AG08396 (cell line): ENCODE results near the gene EHD4.

Experiments used
- DNase-seq: peaks from one replicate; pipeline ENCODE4 v3.0.0; 2012; ENCODE audit warnings: low spot score, mixed read lengths

Gene EHD4

DNA sequence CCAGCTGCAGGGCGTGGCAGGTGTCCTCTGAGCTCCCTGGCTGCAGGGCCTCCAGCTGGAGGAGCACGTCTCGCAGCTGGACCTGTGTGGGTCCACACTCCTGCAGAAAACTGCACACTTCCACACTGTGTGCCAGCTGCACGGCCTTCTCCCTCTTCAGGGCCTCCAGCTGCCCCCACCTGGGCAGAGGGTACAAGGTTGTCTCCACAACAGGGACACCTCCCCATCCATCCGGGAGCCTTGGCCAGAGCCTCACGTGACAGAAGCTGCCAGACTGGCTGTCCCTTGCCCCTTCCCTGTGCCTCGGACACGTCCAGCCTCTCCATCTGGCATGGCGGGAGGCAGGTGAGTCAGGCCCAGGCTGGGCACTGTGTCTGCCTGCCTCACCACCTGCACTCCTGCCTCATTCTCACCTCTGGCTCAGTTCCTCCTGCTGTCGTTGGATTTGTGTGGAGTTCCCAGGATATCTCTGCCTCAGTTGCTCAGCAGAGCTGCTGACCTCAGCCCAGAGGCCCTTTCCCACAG is 93.0 kb downstream of the EHD4 start:
- DNase-seq = no peak

DNA sequence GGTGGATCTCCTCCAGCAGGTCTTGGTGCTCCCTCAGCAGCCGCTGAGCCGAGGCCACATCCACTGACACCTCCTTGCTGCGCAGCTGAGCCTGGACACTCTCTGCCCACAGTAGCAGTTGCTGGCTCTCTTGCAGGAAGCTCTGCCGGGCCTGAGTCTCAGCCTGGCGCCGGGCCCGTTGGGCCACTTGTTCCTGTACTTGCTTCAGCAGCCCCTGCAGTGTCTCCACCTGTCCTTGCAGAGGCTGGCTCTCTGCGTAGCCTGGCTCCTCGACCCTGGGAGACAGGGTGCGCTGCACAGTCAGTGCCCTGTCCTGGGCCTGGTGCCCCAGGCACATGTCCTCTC is 94.0 kb downstream of the EHD4 start:
- no peak for DNase-seq

DNA sequence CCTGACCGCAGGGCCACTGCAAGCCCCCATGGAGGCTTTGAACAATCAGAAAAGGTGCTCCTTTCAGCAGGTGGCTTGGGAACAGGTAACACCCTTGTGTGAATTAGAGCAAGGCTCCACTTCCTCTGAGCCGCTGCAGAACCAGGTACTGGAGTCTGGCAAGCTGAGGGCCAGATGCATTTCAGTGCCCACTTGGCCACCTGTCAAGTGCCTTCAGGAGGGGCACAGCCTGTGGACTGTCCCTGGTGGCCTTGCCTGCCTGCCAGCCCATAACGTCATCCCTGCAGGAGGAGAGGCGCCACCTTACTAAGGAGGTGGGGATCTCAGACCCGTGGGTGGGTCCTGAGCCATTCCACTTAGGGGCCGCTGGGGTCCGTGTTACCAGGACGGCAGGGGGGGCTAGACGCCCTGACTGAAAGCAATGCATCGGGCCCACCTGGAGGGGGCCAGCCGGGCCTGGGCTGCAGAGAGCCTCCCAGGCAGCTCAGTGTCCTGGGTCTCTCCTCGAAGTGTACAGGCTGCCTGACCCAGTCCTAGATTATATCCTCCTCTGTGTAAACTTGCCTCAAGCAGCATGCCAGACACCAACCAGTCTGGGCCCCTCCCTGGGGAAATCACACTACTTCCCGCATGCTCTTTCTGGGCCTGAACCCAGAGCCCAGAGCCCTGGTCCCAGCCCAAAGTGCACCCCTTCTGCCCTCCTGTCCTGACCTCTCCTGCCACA is 94.6 kb downstream of the EHD4 start:
- DNase-seq = no peak

DNA sequence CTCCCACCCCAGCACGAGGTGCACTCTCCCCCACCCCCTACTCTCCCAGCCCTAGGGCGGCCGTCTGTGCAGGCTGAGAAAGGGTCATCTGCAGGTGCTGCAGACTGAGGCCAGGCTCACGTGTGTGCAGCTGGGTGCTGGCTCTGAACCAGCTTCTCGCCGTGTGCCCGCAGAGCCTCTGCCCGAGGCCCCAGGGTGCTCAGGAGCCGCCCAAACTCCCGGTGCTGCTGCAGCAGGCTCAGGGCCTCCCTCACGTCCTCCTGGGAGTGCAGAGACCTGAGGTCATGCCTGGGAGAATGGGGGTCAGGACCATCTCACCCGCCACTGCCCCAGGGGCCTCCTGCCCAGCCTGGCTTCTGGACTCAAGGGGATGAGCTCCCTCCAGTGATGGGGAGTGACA is 95.7 kb downstream of the EHD4 start:
- no peak for DNase-seq

DNA sequence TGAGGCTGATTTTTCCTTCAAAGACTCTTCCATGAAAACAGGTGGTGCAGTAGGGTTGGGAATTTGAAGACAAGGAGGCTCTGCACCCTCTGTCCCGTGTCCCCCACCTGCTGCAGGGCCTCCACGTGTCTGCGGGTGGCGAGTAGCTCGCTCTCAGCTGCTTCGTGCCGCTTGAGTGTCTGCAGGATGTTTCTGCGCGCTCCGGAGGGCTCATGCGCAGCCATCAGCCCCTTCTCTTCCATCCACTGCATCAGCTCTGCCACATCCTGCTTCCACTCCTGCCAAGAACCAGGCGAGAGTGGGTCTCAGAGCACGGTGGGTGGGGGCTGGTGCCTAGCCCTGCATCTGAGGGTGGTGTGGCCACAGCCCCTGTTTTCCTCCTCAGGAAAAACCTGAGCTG is 96.3 kb downstream of the EHD4 start:
- no peak for DNase-seq

DNA sequence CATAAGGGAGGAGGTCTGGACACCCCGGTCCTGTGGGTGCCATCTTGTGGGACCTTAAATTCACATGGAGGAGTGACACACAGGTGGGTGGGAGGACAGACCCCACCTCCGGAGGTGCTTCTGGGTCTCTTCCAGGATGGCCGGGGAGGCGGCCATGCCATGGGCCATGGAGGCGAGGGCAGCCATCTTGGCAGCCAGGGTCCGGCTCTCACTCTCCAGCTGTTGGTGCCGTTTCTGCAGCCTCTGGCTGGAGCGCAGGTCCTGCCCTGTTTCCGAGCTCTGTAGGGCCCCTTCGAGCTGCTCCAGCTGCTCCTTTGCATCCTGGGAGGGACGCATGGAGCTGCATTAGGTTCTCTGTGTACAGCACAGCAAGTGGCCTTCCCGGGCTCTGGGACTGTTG is 97.6 kb downstream of the EHD4 start:
- DNase-seq = no peak

DNA sequence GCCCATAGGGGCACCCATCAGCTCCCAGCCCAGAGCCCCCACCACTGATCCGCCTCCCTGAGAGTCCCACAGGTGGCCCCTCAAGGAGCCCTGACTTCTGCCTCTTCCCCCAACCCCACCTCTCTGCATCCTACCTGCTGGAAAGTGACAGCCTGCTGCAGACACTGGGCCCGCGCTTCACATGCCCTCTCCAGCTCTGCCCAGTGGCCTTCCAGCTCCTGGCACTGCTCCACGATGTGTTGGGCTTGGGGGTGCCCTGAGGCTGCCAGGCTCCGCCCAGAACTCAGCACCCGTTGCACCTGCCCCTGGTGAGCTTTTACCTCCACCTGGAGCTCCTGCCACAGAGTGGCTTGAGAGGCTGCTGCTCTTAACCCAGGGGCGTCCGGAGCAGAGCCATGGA is 98.6 kb downstream of the EHD4 start:
- no peak for DNase-seq

DNA sequence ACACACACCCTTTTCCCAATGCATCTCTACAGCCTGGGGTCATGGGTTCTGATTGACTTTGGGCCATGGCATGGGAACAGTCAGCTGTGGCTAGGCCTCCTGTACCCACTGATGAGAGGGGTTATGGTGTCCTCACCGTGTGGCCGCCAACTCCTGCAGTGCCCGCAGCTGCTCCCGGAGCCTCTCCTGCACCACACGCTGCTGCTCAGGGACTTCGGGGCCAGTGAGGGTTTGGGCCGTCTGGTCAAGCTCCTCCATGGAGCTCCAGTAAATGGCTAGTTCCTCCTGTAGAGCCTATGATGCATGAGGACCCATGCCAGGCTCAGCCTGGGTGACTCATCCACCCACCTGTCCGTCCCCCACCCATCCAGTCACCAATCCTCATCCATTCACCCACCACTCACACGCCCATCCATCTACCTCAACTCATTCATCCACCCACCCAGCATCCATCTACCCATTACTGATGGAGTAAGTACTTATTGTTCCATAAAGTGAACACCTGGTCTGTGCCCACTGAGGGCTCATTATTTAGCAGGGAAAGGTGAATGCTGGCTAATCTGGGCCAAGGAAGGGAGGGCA is 100.1 kb downstream of the EHD4 start:
- DNase-seq = no peak

DNA sequence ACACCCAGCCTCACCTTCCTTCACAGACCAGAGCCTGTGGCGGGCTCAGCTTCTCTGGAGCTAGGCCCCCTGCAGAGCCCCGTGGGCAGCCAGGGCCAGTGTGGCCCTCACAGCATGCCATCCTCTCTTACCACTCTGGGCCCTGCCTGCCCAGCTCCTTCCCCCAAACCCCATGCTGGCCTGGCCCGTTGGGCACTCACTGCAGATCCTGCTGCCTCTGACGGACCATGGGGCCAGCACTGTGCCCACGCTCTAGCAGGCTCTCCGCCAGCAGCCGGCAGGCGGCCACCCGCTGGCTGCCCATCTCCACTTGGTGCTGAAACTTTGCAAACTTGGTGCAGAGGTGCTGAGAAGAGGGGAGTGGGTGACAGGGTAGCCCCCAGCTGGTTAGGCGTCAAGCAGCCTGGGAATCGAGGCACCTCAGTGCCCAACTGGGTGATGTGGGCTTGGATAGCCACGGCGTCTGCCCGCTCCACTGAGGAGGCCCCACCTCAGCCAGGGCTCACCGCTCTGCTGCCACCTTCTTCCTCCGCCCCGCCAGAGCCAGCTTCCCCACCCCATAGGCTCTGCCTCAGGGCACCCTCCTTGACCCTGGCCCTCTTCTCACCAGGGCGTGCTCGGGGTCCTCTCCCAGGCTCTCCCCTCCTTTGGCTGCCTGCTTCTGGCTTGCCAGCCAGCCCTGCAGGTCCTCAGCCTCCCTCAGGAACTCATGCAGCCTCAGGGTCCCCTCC is 101.0 kb downstream of the EHD4 start:
- no peak for DNase-seq

DNA sequence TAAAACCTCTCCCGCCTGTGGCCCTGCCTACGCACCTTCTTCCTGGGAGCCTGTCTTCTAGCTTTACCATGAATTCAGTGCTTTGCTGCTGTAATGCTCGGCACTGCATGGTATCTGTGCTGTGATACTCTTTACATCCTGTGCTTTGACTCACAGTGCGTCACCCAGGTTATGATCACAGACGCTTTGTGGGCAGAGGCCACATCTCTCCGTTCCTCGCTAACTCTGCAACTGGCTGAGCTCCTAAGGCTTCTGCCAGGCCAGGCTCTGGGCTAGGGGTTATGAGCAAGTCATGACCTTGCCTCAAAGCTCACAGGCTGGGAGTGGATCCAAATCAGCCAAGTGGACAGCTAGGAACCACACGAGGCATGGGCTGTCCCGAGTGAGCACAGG is 101.7 kb downstream of the EHD4 start:
- DNase-seq = peak; percentile 70

DNA sequence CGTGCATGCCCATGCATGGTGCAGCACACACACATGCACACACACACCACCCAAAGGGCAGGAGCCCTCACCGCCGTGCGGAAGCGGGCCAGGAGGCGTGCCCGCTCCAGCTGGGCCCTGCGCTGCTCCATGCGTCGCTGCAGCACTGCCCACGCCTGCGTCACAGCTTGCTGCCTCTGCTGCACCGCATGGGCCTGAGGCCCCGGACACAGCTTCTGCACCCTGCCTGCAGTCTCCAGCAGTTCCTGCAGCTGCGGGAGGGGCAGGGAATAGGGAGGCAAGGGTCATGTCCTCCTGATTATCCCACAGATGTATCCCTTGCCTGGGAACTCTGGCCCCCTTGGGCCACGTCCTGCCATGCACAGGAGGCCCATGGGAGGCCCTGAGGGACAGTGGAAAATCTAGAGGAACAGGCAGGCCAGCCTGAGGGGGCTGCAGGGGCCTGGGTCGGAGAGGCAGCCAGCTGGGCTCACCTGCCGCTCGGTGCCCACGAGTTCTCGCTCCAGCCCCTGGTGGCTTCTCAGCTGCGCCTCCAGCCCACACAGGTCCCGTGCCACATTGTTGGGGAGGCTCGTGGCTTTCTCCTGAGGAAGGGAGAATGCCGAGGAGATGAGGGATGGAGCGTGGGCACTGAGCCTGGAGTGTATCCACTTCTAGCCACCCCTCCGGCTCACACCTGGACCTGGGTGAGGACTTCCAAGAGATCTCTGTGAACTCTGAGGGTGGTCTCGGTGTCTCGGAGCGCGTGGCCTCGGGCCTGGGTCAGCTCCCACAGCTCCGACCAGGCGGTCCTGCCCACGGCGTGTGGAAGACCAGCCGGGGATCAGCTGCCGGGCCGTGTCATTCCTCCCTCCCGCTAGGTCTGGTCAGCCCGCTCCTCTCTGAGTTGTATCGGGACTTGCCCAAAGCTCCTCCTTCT is 102.3 kb downstream of the EHD4 start:
- DNase-seq = no peak

DNA sequence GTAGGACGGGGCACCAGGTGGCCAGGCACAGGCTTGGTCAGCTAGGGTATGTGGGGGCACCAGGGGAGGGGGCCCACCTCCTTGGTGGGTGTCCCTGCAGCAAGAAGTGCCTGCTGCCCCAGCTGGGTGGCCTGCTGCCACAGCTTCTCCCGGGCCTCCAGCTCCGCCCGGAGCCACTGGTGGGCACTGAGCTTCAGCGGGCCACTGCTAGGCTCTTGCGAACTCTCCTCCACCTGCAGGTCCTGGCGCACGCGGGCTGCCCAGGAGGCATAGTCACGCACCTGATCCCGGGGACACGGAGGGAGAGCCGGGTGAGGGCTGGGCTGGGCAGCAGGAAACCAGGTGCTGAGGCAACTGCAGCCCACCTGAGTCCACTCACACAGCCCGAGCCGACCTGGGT is 104.0 kb downstream of the EHD4 start:
- no peak for DNase-seq

DNA sequence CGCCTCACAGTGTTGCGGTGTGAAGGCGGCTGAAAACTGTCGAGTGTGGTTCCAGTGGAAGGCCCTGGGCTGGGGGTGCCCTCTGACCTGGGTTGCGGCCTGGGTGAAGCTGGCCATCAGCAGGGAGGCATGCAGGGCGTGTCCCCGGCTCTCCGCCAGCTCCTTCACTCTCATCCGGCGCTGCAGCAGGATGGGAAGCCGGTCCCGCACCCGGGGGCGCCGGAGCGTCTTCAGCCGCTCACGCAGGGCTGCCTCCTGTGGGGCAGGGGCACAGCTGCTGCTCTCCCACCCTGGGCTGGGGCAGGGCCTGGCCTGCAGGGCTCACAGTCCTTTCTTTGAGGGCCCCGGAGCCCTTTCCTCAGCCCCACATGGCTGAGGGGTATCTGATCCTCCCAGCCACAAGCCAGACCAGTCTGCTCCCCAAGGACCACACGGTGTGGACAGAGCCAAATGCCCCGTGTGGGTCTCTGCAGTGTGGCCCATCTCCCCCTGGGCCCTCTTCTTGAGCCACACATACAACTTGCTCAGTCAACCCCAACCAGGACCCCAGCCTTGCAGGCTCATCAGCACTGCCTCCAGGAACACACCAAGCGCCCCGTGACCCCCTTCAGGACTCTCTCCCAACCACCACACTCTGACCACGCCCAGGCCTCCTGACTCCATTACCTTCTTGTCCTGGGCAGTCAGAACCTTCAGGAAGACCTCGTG is 105.3 kb downstream of the EHD4 start:
- no peak for DNase-seq

DNA sequence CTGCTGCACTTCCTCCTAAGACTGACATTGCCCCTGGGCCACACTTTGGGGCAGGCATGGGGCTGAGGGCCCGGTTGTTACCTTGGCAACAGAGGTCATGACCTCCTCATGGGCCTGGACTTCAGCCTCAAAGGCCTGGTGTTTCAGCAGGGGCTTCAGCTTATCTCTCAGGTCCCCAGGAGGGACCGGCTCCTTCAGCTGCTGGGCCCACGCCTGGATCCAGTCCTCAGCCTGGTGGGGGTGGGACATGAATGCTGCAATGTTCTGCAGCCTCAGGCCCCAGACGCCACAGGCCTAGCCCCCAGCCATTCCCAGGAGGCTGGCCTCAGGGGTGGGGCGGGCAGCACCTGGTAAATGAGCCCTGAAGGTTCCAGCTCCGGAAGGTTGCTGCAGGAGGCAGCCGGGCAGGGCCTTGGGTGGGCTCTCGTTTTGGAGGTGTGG is 106.1 kb downstream of the EHD4 start:
- DNase-seq = no peak

DNA sequence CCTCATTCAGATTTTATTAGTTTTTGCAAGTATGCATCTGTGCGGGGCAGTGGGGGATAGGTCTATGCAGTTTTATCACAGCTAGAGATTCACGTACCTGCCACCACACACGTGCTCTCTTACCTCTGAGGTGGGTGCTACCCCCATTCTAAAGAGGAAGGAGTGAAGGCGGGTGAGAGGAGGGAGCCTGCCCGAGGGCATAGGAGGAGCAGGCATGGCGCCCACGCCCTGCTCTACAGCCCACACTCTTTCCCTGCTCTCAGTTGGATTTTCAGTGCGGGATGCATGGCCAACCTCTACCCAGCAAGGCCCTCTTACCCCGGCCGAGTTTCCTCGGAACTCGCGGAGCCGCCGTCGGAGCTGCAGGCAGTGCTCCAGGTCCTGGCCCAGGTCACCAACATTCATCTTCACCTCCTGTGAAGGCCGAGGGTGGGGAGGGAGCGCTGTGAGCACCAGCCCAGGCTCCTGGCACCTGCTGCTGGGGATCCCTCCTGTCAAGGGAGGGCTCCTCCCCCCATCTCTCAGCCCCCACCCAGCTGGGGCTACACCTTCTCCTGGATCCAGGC is 106.8 kb downstream of the EHD4 start:
- DNase-seq = no peak

DNA sequence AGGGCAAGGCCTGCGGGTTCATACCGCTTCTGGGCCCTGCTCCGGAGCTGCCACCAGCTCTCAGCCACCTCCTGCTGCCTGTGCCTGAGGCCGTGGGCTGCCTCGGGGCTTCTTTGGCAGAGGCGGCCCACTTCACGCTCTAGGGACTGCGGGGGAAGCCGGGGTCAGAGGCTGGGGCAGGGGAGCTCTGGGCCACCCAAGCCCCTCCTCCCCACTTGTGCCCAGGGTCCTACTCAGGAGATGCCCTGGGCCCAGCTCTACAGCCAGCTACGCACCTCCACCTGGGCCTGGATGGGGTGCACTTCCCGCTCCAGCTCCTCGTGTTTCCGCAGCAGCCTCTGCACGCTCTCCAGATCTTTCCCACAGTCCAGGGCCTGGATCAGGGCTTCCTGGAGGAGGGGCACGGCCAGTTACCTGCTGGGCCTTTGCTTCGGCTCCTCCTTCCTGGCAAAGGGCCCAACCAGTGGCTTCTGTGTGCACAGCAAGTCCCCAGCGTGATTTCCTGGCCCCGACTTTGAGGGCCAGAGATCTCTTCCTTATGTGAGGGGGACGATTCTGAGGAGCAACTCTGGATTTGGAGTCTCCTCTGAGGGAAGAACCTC is 109.7 kb downstream of the EHD4 start:
- no peak for DNase-seq

DNA sequence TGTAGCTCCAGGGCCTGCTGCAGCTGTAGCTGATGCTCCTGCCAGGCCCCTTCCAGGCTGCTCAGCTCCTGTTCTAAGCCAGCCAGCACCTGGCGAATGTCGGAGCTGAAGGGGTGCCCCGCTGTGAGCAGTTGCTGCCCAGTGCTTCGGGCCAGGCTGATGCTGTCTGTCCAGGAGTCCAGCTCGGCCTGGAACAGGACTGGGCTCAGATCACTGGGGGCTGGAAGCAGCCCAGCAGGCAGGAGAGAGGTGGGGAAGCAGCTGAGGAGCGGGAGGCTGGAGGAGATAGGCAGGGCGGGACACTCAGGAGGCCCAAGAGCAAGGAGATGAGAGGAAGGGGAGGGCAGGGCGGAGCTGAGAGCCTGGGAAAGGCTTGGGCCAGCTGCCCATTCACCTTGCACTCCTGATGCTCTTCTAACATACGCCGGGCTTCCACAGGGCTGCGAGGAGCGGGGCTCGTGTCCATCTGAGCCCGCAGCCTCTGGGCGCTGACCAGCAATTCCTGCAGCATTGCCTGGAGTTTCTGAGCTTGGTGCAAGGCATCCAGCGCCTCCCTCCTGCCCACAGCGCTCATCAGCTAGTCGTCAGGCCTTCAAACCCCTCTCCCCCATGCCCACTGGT is 110.5 kb downstream of the EHD4 start:
- DNase-seq = no peak

DNA sequence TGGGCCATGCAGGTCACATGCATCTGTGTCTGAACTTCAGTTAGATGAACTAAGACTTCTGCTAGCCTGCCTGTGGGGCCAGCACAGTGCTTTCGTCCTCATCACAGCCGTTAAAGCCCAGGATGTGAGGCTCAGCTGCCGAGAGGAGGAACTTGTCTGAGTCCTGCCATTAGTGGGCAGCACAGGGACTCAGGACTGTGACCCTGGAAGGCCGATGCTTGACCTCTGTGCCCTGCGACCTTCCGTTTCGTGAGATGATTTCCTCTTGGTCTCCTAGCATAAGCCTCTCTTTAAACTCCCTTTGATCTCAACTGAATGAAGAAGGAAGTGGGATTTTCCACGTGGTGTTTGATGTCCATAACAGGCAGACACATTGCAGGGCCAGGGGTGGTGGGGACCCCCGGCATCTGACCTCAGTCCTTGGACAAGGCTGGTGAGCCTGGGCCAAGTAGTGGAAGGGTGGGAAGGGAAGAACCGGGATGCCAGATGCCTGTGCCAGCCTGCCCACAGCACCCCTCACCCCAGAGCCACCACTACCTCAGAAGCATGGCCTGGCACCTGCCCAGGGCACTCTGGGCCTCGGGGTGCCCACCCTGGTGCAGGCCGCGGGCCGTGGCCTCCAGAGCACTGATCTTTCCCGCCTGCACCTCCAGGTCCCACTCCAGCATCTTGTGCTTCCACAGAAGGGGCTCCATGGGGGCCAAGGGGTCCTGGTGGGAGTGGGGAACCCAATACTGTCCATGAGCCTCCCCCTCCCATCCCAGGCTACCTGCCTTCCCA is 112.1 kb downstream of the EHD4 start:
- no peak for DNase-seq

DNA sequence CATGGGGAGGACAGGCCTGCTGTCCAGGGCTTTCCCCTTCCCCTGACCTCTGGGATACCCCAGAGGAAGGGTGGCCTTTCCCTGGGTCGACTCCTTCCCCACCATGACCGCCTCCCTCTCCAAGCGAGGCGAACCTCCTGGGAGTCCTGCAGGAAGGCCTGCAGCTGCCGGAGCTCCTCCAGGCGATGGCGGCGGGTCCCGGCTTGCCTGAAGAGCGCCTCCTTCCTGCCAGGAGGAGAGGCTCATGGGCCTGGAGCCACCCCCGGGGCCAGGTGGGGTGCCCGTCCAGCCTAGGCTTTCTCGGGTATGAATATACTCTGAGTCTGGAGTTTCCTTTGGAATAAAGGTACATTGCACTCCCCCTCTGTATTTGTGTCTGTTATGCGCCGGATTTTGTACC is 113.6 kb downstream of the EHD4 start:
- no peak for DNase-seq

DNA sequence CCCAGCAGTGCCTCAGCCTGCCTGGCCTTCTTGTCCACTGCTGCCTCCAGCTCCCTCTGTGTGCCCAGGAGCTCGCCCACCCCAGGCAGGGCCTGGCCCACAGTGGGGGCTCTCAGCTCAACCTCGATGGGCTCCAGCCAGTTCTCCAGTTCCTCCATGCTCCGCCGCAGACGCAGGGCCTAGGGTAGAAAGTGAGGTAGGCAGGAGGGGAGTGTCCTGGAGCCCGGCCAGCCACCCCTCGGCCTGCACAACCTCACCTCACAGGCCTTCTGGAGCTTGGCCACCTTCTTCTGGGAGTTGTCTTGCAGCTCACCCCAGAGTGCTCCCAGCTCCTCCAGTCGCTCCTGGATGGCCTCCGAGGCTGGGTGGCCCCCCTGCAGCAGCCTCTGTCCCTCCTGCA is 115.0 kb downstream of the EHD4 start:
- DNase-seq = no peak
